Tibial nerve (tissue), 4 donors: ENCODE results near the gene ZNF579. TPM values are rescaled to one million over a fixed set of nuclear protein-coding genes. Genes with fewer than 3 reads are reported as not detected.

Source experiments
- DNase-seq, 2 donors: peaks; one replicate each; pipeline ENCODE4 v3.0.0-alpha.2; 2019; ENCODE audit warnings: low spot score in 2 of 2
- H3K27ac ChIP-seq, 4 donors: fragments of 200-600 bp; sonication (generic) in 3 of 4; one replicate each; pipeline ENCODE4 v1.5.1; 2017 to 2019; ENCODE audit warnings: mild to moderate bottlenecking in 1 of 4
- H3K27me3 ChIP-seq, 2 donors: fragments of 200-600 bp; sonication (generic) in 1 of 2; one replicate each; pipeline versions ENCODE4 v1.5.1 to v1.6.0; 2017 to 2019
- H3K36me3 ChIP-seq, 3 donors: fragments of 200-600 bp; sonication (generic); one replicate each; pipeline ENCODE4 v1.5.1; 2018 to 2019
- H3K4me1 ChIP-seq, 4 donors: fragments of 200-600 bp; sonication (generic) in 3 of 4; one replicate each; pipeline ENCODE4 v1.5.1; 2017 to 2019
- H3K4me3 ChIP-seq, 4 donors: fragments of 200-600 bp; sonication (generic) in 3 of 4; one replicate each; pipeline ENCODE4 v1.5.1; 2017 to 2019; ENCODE audit warnings: mild to moderate bottlenecking in 1 of 4, moderate library complexity in 1 of 4
- H3K9me3 ChIP-seq, 4 donors: fragments of 200-600 bp; sonication (generic) in 3 of 4; one replicate each; pipeline ENCODE4 v1.5.1; 2017 to 2019
- CTCF ChIP-seq, 5 experiments: fragments of 200-600 bp in 3 of 5; fragments of 450-650 bp in 2 of 5; sonication (generic) in 3 of 5; IDR thresholded peaks; one replicate each; pipeline ENCODE4 v1.5.1; 2016 to 2019; ENCODE audit warnings: antibody characterized with exemption in 5 of 5, mild to moderate bottlenecking in 3 of 5, moderate library complexity in 2 of 5
- EP300 ChIP-seq, 2 donors: sonication (generic); formaldehyde crosslinking; IDR thresholded peaks; one replicate each; pipeline ENCODE4 v1.6.1; 2017; ENCODE audit warnings: antibody characterized with exemption in 2 of 2, mild to moderate bottlenecking in 1 of 2
- POLR2A ChIP-seq, 2 donors: fragments of 450-650 bp; IDR thresholded peaks; one replicate each; pipeline ENCODE4 v1.6.1; 2017; ENCODE audit warnings: antibody characterized with exemption in 2 of 2, mild to moderate bottlenecking in 2 of 2, moderate library complexity in 2 of 2
- WGBS, 2 donors: methylation state at CpG; one replicate each; pipeline ENCODE4 v1.1.5; 2018; 5-methylcytosine and 5-hydroxymethylcytosine counted together
- total RNA-seq, 4 donors: library from RNA; depleted of rRNA; stranded (reverse); fragments of >200 nt; gene quantifications; one replicate each; pipeline ENCODE4 v1.1.0, GENCODE V29; 2016

Gene ZNF579
- total RNA-seq, 4 donors from 2014 or later, result 2.0 to 5.3 (median 4.2) TPM

- TF ChIP-seq POLR2A (IDR thresholded peaks at IDR 0.05) (no peak), CTCF (IDR thresholded peaks at IDR 0.05) (no peak), EP300 (IDR thresholded peaks at IDR 0.05) (no peak)
- WGBS, 2 donors, result 54% methylated on average over 10 of the region's 10 CpGs
Observed at GRCh38 chr19:55540619-55541018, 40.0 kb downstream of the ZNF579 start.

GRCh38 chr19:55539090-55539984 lies 41.3 kb downstream of the ZNF579 start:
- no peak overlapping the region for H3K27ac ChIP-seq
- no peaks in the 10 kb centered on the region for H3K4me1 ChIP-seq
- WGBS, 2 donors, result 79 to 82% methylated on average over 33 of the region's 33 CpGs
- H3K9me3 ChIP-seq, result no peaks in the 10 kb centered on the region
- no peaks in the 10 kb centered on the region for H3K36me3 ChIP-seq
- no peak for DNase-seq
- TF ChIP-seq EP300 (IDR thresholded peaks at IDR 0.05) (no peak), POLR2A (IDR thresholded peaks at IDR 0.05) (no peak), CTCF (IDR thresholded peaks at IDR 0.05) (no peak)
- H3K4me3 ChIP-seq, result no peak overlapping the region
- H3K27me3 ChIP-seq, result peaks cover 0 to 3% of the 10 kb centered on the region in 2 donors

More at GRCh38 chr19:55540619-55541018, 40.0 kb downstream of the ZNF579 start:
- H3K9me3 ChIP-seq, result no peaks in the 10 kb centered on the region
- H3K36me3 ChIP-seq, result no peaks in the 10 kb centered on the region
- H3K27ac ChIP-seq, result no peak overlapping the region
- H3K4me1 ChIP-seq, result no peaks in the 10 kb centered on the region
- H3K4me3 ChIP-seq, result no peak overlapping the region
- peaks cover 0 to 15% of the 10 kb centered on the region in 2 donors for H3K27me3 ChIP-seq
- no peak for DNase-seq

- H3K4me1 ChIP-seq, result no peaks in the 10 kb centered on the region
- TF ChIP-seq EP300 (IDR thresholded peaks at IDR 0.05), result no peak
- TF ChIP-seq CTCF (IDR thresholded peaks at IDR 0.05), result no peak
- TF ChIP-seq POLR2A (IDR thresholded peaks at IDR 0.05), result no peak
Observed at GRCh38 chr19:55538132-55538531, 42.5 kb downstream of the ZNF579 start.

GRCh38 chr19:55537741-55538111 lies 42.9 kb downstream of the ZNF579 start:
- no peak for DNase-seq
- 24 to 40% methylated on average over 5 of the region's 5 CpGs for WGBS, 2 donors
- TF ChIP-seq EP300 (IDR thresholded peaks at IDR 0.05) (no peak), CTCF (IDR thresholded peaks at IDR 0.05) (no peak), POLR2A (IDR thresholded peaks at IDR 0.05) (no peak)
- H3K27ac ChIP-seq, result no peak overlapping the region
- H3K4me1 ChIP-seq, result no peaks in the 10 kb centered on the region
- no peaks in the 10 kb centered on the region for H3K9me3 ChIP-seq
- no peak overlapping the region for H3K4me3 ChIP-seq
- H3K27me3 ChIP-seq, result peaks cover 0 to 3% of the 10 kb centered on the region in 2 donors
- no peaks in the 10 kb centered on the region for H3K36me3 ChIP-seq

More at GRCh38 chr19:55538132-55538531, 42.5 kb downstream of the ZNF579 start:
- 67 to 83% methylated on average over 5 of the region's 5 CpGs for WGBS, 2 donors
- Histone ChIP-seq H3K27ac (no peak overlapping the region), H3K27me3 (peaks cover 0 to 3% of the 10 kb centered on the region in 2 donors), H3K4me3 (no peak overlapping the region), H3K36me3 (no peaks in the 10 kb centered on the region), H3K9me3 (no peaks in the 10 kb centered on the region)
- no peak for DNase-seq
